Measurements from ENCODE around the gene OR4K17. TPM values are rescaled to one million over a fixed set of nuclear protein-coding genes. Genes with fewer than 3 reads are reported as not detected.

The OR4K17 gene
- total RNA-seq, 2 donors from 2014 or later, result not detected

Other genes starting within 250 kb of the OR4K17 start
- gene OR4K2, start 235.6 kb upstream of the OR4K17 start, total RNA-seq, result not detected
- gene OR4K5, start 190.1 kb upstream of the OR4K17 start, total RNA-seq, result not detected
- gene OR4K1, start 179.8 kb upstream of the OR4K17 start, total RNA-seq, result not detected
- gene OR4K15, start 135.1 kb upstream of the OR4K17 start, total RNA-seq, result not detected
- not detected for gene OR4Q2, start 108.6 kb upstream of the OR4K17 start, total RNA-seq
- gene OR4K14, start 91.4 kb upstream of the OR4K17 start, total RNA-seq, result not detected
- gene OR4K13, start 74.7 kb upstream of the OR4K17 start, total RNA-seq, result not detected
- gene OR4L1, start 50.7 kb upstream of the OR4K17 start, total RNA-seq, result not detected
- gene OR4N5, start 28.1 kb downstream of the OR4K17 start, total RNA-seq, result not detected
- not detected for gene OR11G2, start 80.2 kb downstream of the OR4K17 start, total RNA-seq
- gene OR11H6, start 113.0 kb downstream of the OR4K17 start, total RNA-seq, result not detected
- not detected for gene OR11H7, start 118.2 kb downstream of the OR4K17 start, total RNA-seq
- gene OR11H4, start 128.5 kb downstream of the OR4K17 start, total RNA-seq, result not detected
- gene TTC5, start 195.2 kb downstream of the OR4K17 start, total RNA-seq, result 10 to 100 TPM; 27.4 to 27.7 TPM
- gene CCNB1IP1, start 222.5 kb downstream of the OR4K17 start, total RNA-seq, result 10 to 100 TPM; 25.4 to 66.3 TPM
- 10 to 100 TPM; 23.7 to 37.2 TPM for gene PARP2, start 232.9 kb downstream of the OR4K17 start, total RNA-seq